Keratinocyte (primary cell): ENCODE results near the gene TEDC2. TPM values are rescaled to one million over a fixed set of nuclear protein-coding genes. Genes with fewer than 3 reads are reported as not detected.
A peak's percentile ranks its signal among the peaks of the same experiment; 100 is the strongest.

Experiments used
- DNase-seq: peaks from one replicate; pipeline ENCODE4 v3.0.0-alpha.2; 2011; ENCODE audit warnings: low read depth, missing footprints, low spot score
- FAIRE-seq: peaks from 2 replicates; lab custom pipeline; 2011; peaks lifted over from hg19 to GRCh38; lab: Jason Lieb, UNC
- H2AFZ ChIP-seq: 2 replicates; pipeline ENCODE4 v1.6.0; 2012; ENCODE audit warnings: low read length, control low read depth, inconsistent platforms; ENCODE audit not compliant: control insufficient read depth
- H3K27ac ChIP-seq: 2 replicates; pipeline ENCODE4 v1.5.1; 2011; ENCODE audit warnings: low read length; ENCODE audit not compliant: control insufficient read depth, insufficient read depth
- H3K27me3 ChIP-seq: 3 replicates; pipeline ENCODE4 v1.6.0; 2011; ENCODE audit warnings: low read length; ENCODE audit not compliant: control insufficient read depth, insufficient read depth; ENCODE audit errors: extremely low read depth
- H3K36me3 ChIP-seq, 2 experiments: 2 replicates in 1 of 2; 3 replicates in 1 of 2; pipeline ENCODE4 v1.5.1; 2011; ENCODE audit warnings: low read length in 2 of 2, mild to moderate bottlenecking in 1 of 2; ENCODE audit not compliant: control insufficient read depth in 2 of 2, insufficient read depth in 2 of 2; ENCODE audit errors: extremely low read depth in 1 of 2
- H3K4me1 ChIP-seq: 3 replicates; pipeline ENCODE4 v1.5.1; 2011; ENCODE audit warnings: low read length; ENCODE audit not compliant: control insufficient read depth, insufficient read depth; ENCODE audit errors: extremely low read depth
- H3K4me2 ChIP-seq: 3 replicates; pipeline ENCODE4 v1.6.0; 2011; ENCODE audit warnings: low read depth, low read length; ENCODE audit not compliant: control insufficient read depth, insufficient read depth; ENCODE audit errors: extremely low read depth
- H3K4me3 ChIP-seq, 3 experiments: fragments of 200-600 bp in 1 of 3; sonication (generic) in 1 of 3; 2 replicates in 2 of 3; 3 replicates in 1 of 3; pipeline ENCODE4 v1.5.1; 2011 to 2016; ENCODE audit warnings: low read length in 3 of 3, mild to moderate bottlenecking in 3 of 3, control low read depth in 2 of 3, inconsistent platforms in 1 of 3, low read depth in 1 of 3, mixed read lengths in 1 of 3, mixed run types in 1 of 3, moderate library complexity in 1 of 3; ENCODE audit not compliant: control insufficient read depth in 2 of 3, insufficient read depth in 2 of 3; ENCODE audit errors: extremely low read depth in 1 of 3
- H3K79me2 ChIP-seq: 2 replicates; pipeline ENCODE4 v1.6.0; 2012; ENCODE audit warnings: low read length; ENCODE audit not compliant: control insufficient read depth, insufficient read depth
- H3K9ac ChIP-seq: 3 replicates; pipeline ENCODE4 v1.6.0; 2011; ENCODE audit warnings: low read length; ENCODE audit not compliant: control insufficient read depth, insufficient read depth; ENCODE audit errors: extremely low read depth
- H3K9me1 ChIP-seq: 3 replicates; pipeline ENCODE4 v1.6.0; 2011; ENCODE audit warnings: low read length; ENCODE audit not compliant: control insufficient read depth, insufficient read depth; ENCODE audit errors: extremely low read depth
- H3K9me3 ChIP-seq: 2 replicates; pipeline ENCODE4 v1.5.1; 2012; ENCODE audit warnings: low read depth, low read length; ENCODE audit not compliant: control insufficient read depth
- H4K20me1 ChIP-seq: 3 replicates; pipeline ENCODE4 v1.6.0; 2011; ENCODE audit warnings: low read length; ENCODE audit not compliant: control insufficient read depth, insufficient read depth; ENCODE audit errors: extremely low read depth
- EZH2 ChIP-seq: IDR thresholded peaks from one replicate; pipeline ENCODE4 v1.6.1; 2012; ENCODE audit warnings: inconsistent platforms, mild to moderate bottlenecking, low read length, moderate library complexity
- dilution Hi-C: fragments of 300-500 bp; cut with MboI; formaldehyde crosslinking; loops from one replicate; pipeline ENCODE4 v1.7.0; 2020; ENCODE audit warnings: low sequenced_read_pairs; ENCODE audit not compliant: extremely low pct_ligation_motif_present
- polyA plus RNA-seq, 5 experiments: library from polyadenylated mRNA; depleted of rRNA in 3 of 5; stranded (reverse) in 3 of 5; stranded (forward) in 1 of 5; unstranded in 1 of 5; fragments of >200 nt; gene quantifications; 1 replicate in 1 of 5; 2 replicates in 3 of 5; 3 replicates in 1 of 5; pipeline versions ENCODE4 v1.2.1 to v1.2.3, GENCODE V29; 2011 to 2012; ENCODE audit warnings: missing spikeins in 2 of 5, low read depth in 1 of 5, low replicate concordance in 1 of 5
- small RNA-seq, 3 experiments: library from RNA; depleted of rRNA; stranded (forward); fragments of <200 nt; gene quantifications; one replicate each; pipeline ENCODE3, GENCODE V24; 2012; ENCODE audit warnings: low read depth in 3 of 3, low replicate concordance in 1 of 3; ENCODE audit not compliant: insufficient read length in 3 of 3
- TF ChIP-seq, protein P1 (sequence below), 3 experiments: IDR thresholded peaks in 1 of 3; conservative IDR thresholded peaks in 1 of 3; optimal IDR thresholded peaks in 1 of 3; 2 replicates in 2 of 3; 3 replicates in 1 of 3; pipeline versions ENCODE3 to v1.5.1; 2011; ENCODE audit warnings: low read length in 3 of 3, mild to moderate bottlenecking in 3 of 3, moderate library complexity in 2 of 3, control low read depth in 1 of 3, inconsistent platforms in 1 of 3; ENCODE audit not compliant: insufficient read depth in 2 of 3; ENCODE audit errors: extremely low read depth in 1 of 3

TEDC2 gene
- polyA plus RNA-seq, 1 donor (not counting 4 experiments of a cell fraction or from before 2014, with no cell fraction given) = 2.7 TPM

DNA sequence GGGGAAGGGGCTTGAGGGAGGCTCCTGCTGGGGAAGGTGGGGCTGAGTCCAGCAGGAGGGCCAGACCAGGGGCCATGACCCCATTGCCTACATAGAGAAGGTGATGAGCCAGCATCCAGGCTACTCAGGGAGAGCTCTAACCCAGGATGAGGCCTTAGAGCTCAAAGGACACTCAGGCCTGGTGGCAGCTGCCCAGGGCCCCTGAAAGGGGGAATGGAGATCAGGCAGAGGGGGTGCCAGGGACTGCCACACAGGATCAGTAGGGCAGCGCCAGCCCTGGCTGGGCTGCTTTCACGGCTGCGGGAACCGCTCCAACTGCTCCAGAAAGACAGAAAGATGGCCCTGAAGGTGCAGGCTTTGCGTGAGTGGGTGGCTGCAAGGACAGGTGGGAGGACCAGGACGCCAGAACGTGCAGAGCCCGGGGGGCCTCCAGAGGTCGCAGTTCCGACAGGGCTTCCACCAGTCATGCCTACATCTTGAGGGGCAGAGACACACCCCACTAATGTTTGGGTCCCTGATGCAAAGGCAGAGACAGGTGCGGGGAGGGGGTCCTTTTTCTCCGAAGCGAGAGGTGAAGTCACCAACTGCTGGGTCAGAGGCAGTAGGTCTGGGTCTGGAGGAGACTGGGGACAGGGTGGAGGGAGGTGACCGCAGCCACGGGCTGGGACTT lies 53.0 kb downstream of the TEDC2 start:
- Histone ChIP-seq H3K79me2 (peaks cover 39% of the 10 kb centered on the region), H3K9ac (peak overlapping the region; percentile 93), H3K4me3 (peak overlapping the region in 2 of 3 experiments; percentile 38 to 88), H3K4me2 (peak overlapping the region; percentile 74), H3K9me1 (peaks cover 11% of the 10 kb centered on the region), H2AFZ (peak overlapping the region; percentile 63), H3K27ac (no peak overlapping the region), H3K27me3 (no peaks in the 10 kb centered on the region), H4K20me1 (peaks cover 25% of the 10 kb centered on the region), H3K36me3 (peaks cover 1 to 5% of the 10 kb centered on the region in 2 experiments), H3K9me3 (no peaks in the 10 kb centered on the region), H3K4me1 (peaks cover 32% of the 10 kb centered on the region)
- dilution Hi-C loops = no loop called here
- TF ChIP-seq, protein P1, sequence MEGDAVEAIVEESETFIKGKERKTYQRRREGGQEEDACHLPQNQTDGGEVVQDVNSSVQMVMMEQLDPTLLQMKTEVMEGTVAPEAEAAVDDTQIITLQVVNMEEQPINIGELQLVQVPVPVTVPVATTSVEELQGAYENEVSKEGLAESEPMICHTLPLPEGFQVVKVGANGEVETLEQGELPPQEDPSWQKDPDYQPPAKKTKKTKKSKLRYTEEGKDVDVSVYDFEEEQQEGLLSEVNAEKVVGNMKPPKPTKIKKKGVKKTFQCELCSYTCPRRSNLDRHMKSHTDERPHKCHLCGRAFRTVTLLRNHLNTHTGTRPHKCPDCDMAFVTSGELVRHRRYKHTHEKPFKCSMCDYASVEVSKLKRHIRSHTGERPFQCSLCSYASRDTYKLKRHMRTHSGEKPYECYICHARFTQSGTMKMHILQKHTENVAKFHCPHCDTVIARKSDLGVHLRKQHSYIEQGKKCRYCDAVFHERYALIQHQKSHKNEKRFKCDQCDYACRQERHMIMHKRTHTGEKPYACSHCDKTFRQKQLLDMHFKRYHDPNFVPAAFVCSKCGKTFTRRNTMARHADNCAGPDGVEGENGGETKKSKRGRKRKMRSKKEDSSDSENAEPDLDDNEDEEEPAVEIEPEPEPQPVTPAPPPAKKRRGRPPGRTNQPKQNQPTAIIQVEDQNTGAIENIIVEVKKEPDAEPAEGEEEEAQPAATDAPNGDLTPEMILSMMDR (optimal IDR thresholded peaks at IDR 0.05 in 1 of 3, IDR thresholded peaks at IDR 0.05 in 1 of 3, conservative IDR thresholded peaks at IDR 0.05 in 1 of 3; ENCODE audit: extremely low read depth in 1 of 3, insufficient read depth in 2 of 3, low read length in 3 of 3) = no peak
- TF ChIP-seq EZH2 = no peak
- FAIRE-seq (no peak), DNase-seq (no peak)

- peaks cover 1 to 5% of the 10 kb centered on the region in 2 experiments for H3K36me3 ChIP-seq
- FAIRE-seq (no peak), DNase-seq (no peak)
- H3K4me3 ChIP-seq = peak within 1 kb of the TSS; percentile 70 to 90 (median 88)
- H3K9me3 ChIP-seq = no peaks in the 10 kb centered on the region
- H3K27me3 ChIP-seq = no peaks in the 10 kb centered on the region
- TF ChIP-seq, protein P1 (optimal IDR thresholded peaks at IDR 0.05 in 1 of 3, IDR thresholded peaks at IDR 0.05 in 1 of 3, conservative IDR thresholded peaks at IDR 0.05 in 1 of 3; ENCODE audit: extremely low read depth in 1 of 3, insufficient read depth in 2 of 3, low read length in 3 of 3) = no peak
- TF ChIP-seq EZH2 = no peak
- peak within 1 kb of the TSS; percentile 69 for H3K27ac ChIP-seq
- peak within 1 kb of the TSS; percentile 82 for H3K4me2 ChIP-seq
- peak within 1 kb of the TSS; percentile 93 for H3K9ac ChIP-seq
- peaks cover 30% of the 10 kb centered on the region for H4K20me1 ChIP-seq
- dilution Hi-C loops = no loop called here
- peaks cover 47% of the 10 kb centered on the region for H3K79me2 ChIP-seq
- peak within 1 kb of the TSS; percentile 63 for H2AFZ ChIP-seq
- H3K9me1 ChIP-seq = peaks cover 13% of the 10 kb centered on the region
- H3K4me1 ChIP-seq = peaks cover 32% of the 10 kb centered on the region
These were observed 53.8 kb downstream of the TEDC2 start, which contains the start of gene ATP6V0C for GRCh38 chr16:2513405-2514332. Gene ATP6V0C (plus strand): TSS chr16:2513952. CDS start chr16:2514104, 152 bp downstream.

Small RNA genes within 50 kb of the gene (small RNA-seq; reads per million reads assigned to genes)
- gene MIR6768 = 0 reads per million in 3 experiments

Other genes starting within 250 kb of the TEDC2 start
- gene BRICD5, start 249.2 kb upstream of the TEDC2 start, polyA plus RNA-seq = 1.8 to 5.9 TPM (median 3.5 TPM) in 3 replicates
- 10.3 to 18.0 TPM (median 10.4 TPM) in 3 replicates for gene PGP, start 245.3 kb upstream of the TEDC2 start, polyA plus RNA-seq
- 10.5 to 24.7 TPM (median 11.1 TPM) in 3 replicates for gene E4F1, start 236.5 kb upstream of the TEDC2 start, polyA plus RNA-seq
- gene DNASE1L2, start 223.7 kb upstream of the TEDC2 start, polyA plus RNA-seq = 0.31 to 1.1 TPM (median 0.41 TPM) in 3 replicates
- gene ECI1, start 208.5 kb upstream of the TEDC2 start, polyA plus RNA-seq = 19.7 to 32.0 TPM (median 24.2 TPM) in 3 replicates
- gene RNPS1, start 192.0 kb upstream of the TEDC2 start, polyA plus RNA-seq = 79.2 to 226 TPM (median 89.4 TPM) in 3 replicates
- gene ABCA3, start 119.4 kb upstream of the TEDC2 start, polyA plus RNA-seq = 0.06 to 0.08 TPM (median 0.08 TPM) in 3 replicates
- 1.3 to 8.3 TPM (median 3.5 TPM) in 3 replicates for gene CCNF, start 30.7 kb upstream of the TEDC2 start, polyA plus RNA-seq
- not detected in 3 replicates for gene NTN3, start 11.2 kb downstream of the TEDC2 start, polyA plus RNA-seq
- 2.4 to 3.6 TPM (median 3.0 TPM) in 3 replicates for gene TBC1D24, start 15.0 kb downstream of the TEDC2 start, polyA plus RNA-seq
- gene ATP6V0C, start 53.8 kb downstream of the TEDC2 start, polyA plus RNA-seq = 10.6 to 109 TPM (median 11.4 TPM) in 3 replicates
- 8.9 to 26.3 TPM (median 12.0 TPM) in 3 replicates for gene AMDHD2, start 60.3 kb downstream of the TEDC2 start, polyA plus RNA-seq
- gene CEMP1, start 71.3 kb downstream of the TEDC2 start, polyA plus RNA-seq = not detected in 3 replicates
- 23.4 to 27.2 TPM (median 23.6 TPM) in 3 replicates for gene PDPK1, start 77.9 kb downstream of the TEDC2 start, polyA plus RNA-seq
- gene KCTD5, start 222.4 kb downstream of the TEDC2 start, polyA plus RNA-seq = 29.0 to 41.1 TPM (median 36.1 TPM) in 3 replicates